ENCODE data around the gene TSPAN18.
A peak's percentile ranks its signal among the peaks of the same experiment; 100 is the strongest.

Gene TSPAN18

DNA sequence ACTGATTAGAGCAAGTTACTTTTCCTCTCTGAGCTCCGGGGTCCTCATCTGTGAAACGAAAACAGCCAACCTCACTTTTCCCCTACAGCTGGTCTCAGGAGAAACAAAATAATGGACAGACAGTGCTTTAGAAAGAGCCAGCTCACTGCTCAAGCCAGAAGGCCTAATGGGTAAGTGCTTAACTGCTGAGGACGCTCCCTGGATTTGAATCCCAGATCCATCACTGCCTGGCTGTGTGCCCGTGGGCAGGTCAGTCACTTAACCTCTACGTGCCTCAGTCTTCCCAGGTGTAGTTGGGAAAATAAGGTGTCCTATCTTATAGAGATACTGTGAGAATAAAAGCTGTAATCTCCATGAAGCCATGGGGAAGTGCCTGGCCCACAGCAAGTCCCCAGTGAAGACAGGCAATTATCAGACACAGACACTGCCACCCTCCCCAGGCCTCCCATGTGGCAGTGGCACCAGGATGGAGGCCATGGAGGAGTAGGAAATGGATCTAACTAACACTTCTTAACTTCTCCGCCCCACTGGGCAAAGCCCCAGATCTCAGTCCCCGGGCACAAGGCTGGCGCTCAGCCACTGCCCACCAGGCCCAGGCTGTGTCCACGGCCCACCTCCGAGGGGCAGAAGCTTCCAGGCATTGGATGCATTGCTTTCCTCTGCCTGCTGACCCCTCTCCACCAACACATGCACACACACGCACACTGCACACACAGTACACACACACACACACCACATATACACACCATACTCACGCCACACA, 214.7 kb downstream of the TSPAN18 start:
- DNase-seq (ENCODE audit: low read depth, low spot score): no peak

DNA sequence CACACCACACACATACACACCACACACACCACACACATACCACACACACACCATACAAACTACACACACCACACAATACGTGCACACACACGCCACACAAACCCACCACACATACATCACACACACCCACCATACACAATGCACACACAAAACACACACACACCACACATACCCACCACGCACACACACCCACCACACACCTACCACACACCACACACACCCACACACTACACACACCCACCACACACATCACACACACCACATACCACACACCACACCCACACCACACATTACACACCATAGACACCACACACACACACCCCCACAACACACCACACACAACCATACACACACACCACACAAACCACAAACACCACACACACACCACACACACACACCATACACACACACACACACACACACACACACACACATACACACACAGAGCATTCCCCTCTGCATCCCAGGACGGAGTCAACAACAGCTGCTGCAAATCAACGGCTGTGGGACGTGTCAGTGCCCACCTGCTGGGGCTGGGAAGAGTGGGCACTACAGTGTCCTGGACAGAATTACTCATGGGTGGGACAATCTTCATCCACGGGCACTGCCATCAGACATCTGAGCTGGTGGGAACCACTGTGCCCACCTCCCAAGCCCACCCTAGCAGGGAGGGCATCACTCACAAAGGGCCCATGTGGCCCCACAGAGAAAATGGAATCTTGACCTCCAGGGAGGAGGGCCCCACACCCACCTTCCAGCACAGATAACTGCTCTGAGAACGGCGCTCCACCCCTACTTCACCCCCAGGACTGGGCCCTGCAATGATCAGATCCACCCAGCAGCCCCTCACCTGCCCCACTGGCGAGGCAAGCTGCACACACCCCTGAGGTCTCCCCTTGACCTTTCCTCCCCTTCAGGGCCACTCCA, 215.5 kb downstream of the TSPAN18 start:
- no peak for DNase-seq (ENCODE audit: low read depth, low spot score)

- DNase-seq (ENCODE audit: low read depth, low spot score): no peak
These were observed 216.4 kb downstream of the TSPAN18 start for GRCh38 chr11:44943118-44943517.

DNA sequence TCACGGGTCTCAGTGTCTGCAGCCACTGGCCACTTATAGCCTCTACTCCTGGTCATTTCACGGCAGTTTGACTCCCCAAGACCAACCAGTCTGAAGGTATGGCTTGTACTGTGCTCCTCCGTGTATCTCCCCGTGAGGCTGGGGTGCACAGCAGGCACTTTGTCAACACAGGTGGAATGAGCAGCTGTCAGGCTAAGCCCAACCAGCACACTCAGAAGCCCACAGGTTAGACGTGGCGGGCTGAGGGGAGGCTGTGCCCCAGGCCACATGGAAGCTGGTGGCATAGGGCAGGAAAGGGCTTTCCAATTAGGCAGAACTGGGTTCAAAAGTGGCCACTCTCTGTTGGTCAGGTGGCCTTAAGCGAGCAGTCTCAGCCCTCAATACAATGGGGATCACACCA, 216.9 kb downstream of the TSPAN18 start:
- DNase-seq (ENCODE audit: low read depth, low spot score): no peak

DNA sequence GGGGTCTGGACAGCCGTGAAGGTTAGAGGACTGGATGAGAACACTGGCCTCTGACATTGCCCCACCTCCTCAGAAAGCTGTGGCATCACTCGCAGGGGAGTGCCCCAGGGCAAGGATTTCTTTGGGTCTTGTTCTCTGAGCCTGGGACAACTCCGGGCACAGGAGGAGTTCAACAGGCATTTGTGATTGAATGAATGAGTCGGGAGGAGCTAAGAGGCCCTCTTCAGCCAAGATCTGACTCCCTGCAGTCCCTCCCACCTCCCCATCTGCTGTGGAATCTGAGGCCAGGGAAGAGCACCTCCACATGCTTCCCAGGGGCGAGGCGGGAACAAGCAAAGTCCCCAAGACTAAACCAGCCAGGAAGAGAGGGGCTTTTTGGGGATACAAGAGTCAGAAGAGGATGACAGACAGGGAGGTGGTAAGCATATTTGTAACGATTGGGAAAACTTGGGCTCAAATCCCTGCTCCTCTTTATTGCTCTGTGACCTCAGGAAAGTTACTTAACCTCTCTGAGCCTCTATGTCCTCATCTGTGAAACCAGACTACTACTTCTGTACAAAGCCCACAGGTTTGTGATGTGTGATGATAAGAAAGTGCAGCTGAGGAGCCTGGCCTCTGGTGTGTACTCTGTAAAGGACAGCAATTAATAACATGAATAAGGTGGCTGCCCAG, 217.6 kb downstream of the TSPAN18 start:
- no peak for DNase-seq (ENCODE audit: low read depth, low spot score)

GRCh38 chr11:44944853-44945235, 218.1 kb downstream of the TSPAN18 start:
- no peak for DNase-seq (ENCODE audit: low read depth, low spot score)

GRCh38 chr11:44945666-44946065, 218.9 kb downstream of the TSPAN18 start:
- no peak for DNase-seq (ENCODE audit: low read depth, low spot score)

GRCh38 chr11:44946263-44946662, 219.5 kb downstream of the TSPAN18 start:
- no peak for DNase-seq (ENCODE audit: low read depth, low spot score)

GRCh38 chr11:44947114-44947513, 220.4 kb downstream of the TSPAN18 start:
- DNase-seq (ENCODE audit: low read depth, low spot score): no peak

DNA sequence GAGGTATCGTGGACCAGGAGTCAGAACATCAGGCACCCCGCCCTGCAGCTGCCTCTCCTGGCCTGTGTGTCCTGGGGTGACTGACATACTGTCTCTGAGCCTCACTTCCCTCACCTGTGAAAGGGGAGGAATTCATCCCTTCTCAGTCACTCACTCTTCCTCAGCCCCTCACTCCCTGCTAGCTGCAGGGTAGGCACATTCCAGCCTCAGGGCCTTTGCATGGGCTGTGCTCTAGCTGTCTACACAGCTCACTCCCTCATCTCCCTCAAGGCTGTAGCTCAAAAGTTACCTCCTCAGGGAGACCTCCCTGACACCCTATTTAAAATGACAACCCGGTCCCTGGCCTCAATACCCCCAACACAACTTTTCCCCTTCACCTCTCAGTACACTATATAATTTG, 221.4 kb downstream of the TSPAN18 start:
- no peak for DNase-seq (ENCODE audit: low read depth, low spot score)

- no peak for DNase-seq (ENCODE audit: low read depth, low spot score)
These were observed 222.6 kb downstream of the TSPAN18 start for GRCh38 chr11:44949160-44950030.

GRCh38 chr11:44950031-44950624, 223.4 kb downstream of the TSPAN18 start:
- DNase-seq (ENCODE audit: low read depth, low spot score): no peak

DNA sequence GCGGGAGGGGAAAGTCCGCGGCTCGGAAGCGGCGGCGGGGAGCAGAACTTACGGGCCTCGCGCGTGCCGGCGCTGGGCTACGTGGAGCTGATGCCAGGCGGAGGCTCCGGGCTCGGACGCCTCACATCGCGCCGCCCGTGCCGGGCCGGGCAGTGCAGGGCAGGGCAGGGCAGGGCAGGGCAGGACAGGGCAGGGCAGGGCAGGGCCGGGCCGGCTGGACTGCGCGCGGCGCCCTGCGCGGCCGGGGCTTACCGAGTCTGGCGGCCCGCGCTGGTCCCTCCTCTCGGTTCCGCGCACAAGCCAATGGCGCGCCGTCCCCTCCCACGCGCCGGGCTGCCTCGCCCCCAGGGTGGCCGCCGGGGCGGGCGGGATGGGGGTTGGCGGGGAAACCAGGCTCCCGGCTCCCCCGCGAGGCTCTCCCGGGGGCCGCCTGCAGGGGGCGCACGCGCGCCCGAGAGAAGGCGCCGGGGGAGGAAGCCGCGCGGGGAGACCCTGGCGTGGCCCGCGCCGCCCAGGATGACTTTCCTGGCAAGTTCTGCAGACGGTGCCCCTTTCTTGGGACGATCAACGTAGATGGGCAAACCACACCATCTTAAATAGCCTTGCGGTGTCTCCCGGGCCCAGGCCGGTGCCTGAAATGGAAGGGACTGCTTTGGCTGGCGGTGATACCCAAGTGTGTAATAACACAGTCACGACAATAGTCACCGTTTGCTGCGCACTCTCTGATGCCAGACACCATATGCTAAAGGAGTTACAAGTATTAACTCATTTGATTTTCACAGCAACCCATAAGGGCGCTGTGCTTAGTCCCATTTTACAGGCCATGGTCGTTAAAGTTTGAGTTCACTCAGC, 224.1 kb downstream of the TSPAN18 start, which contains the start of gene TP53I11:
TSS of gene TP53I11 (minus strand) at position 259 of the 852 bp plus-strand sequence. CDS start 12,548 bp downstream, outside the sequence.
- DNase-seq (ENCODE audit: low read depth, low spot score): no peak

GRCh38 chr11:44952082-44952481, 225.3 kb downstream of the TSPAN18 start:
- no peak for DNase-seq (ENCODE audit: low read depth, low spot score)

DNA sequence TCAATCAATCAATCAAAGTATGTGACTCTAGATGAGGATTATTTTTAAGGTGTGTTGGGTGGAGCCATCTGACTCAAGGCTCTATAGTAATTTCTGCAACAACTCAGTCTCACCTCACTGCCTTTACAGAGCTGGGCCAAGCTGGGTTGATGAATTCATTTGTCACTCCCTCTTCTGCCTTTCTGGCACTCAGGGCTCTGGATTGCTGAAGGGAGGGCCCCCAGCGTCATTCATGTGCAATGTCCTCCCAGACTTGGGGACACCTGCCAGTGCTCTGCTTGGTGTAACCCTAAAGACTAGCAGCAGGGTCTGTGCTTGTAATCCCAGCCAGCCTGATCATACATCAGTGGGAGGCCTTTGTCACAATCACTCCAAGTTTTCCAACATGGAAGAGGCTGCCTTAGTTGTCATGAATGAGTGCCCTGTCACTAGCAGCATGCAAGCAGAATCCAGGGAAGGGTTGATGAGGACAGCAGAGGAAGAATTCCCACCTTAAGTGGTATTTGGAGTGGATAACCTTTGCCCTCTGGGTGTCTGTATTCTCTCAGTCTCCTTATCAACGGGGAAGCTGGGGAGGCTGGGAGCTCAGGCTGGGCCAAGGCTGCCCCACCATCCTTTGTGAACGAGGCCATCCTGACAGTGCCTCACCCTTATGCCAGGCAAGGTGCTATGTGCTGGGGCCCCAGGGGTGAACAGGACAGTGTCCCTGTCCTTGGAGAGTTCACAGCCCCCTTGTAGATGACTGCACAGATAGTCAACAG, 225.9 kb downstream of the TSPAN18 start:
- no peak for DNase-seq (ENCODE audit: low read depth, low spot score)

DNA sequence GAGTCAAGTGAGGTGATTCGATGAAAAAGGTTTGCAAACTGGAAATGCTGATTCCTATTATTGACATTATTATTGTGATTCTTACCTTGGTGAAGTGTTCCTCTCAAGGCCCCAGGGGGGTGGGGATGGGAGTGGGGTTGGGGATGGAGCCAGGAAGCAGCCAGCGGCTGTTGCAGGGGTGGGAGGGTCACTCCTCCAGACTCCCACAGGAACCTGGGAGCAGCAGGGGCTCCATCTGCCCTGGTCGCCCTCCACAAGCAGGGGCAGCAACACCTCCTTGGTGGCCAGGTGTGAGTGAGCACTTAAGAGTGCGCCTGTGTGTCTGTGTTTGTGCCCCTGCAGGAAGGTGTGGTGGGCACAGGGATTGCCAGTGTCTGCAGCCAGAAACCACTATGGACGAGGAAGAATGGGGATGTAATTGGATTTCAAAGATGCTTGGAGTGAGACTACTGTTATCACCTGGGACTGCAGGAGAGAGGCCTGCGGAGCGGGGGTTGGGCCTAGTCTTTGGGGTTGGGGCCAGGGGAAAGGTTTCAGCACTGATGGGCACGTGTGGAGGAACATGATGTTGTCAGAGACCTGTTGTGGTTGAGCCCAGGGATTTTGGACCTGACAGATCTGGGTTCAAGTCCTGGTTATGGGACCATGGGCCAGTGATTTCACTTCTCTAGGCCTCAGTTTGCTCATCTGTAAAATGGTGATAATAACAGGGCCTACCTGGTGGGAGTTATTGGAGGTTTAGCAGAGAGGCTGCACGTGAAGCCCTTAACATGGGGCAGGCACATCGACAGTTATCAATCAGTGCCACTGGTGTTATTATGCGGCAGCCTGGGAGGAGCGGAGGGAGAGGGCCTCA, 227.5 kb downstream of the TSPAN18 start:
- no peak for DNase-seq (ENCODE audit: low read depth, low spot score)

- DNase-seq (ENCODE audit: low read depth, low spot score): peak; percentile 16
These were observed 228.4 kb downstream of the TSPAN18 start for GRCh38 chr11:44955015-44955738.

All from brain pericyte (primary cell).